GM18909 (cell line): ENCODE results near the gene PURA.
"Not testable (repeated sequence)": the region's sequence is repeated elsewhere in the genome, so short reads cannot be mapped to it uniquely, and the experiment has no call there.

Experiments
- ATAC-seq: cut with Tn5 transposase; IDR thresholded peaks from one replicate; pipeline ENCODE4 v1.9.1; 2021; ENCODE audit warnings: mild to moderate bottlenecking; ENCODE audit not compliant: unreplicated experiment, poor library complexity

The PURA gene

GRCh38 chr5:140154710-140155381 is 40.9 kb downstream of the PURA start:
- ATAC-seq: not testable (repeated sequence)

DNA sequence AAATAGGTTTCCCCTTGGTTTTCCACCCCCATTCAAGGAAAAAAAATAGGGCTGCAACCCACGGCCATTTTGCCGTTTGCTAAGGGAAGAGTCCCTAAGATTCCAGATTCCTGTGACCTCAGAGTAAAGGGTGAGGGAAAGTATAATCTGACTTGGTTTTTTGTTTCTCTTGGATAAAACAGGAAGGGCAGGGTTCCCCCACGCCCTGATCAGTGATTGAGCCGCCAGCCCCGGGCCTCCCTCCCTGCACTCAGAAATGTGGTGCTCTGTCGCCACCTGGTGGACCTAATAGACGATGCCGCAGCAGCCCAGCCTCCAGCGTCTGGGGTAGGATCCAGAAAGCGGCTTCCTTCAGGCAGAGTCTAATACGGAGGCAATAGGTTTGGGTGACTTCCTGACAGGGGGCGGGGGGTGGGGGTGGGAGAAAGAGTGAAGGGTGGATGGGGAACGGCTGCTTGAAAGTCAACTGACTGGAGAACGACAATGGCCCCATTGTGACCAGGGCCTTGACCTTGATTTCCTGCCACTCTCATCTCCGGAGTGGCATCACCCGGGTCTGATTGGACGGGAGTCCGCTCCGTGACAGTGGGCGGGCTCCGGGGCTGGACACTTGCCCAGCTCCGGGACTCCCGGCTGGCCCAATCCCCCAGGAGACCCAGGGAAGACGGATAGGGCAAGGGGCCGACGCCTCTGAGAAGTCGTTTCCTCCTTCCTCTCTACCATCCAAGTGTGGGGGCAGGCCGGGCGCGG is 43.3 kb downstream of the PURA start:
- peak; percentile 96 for ATAC-seq

GRCh38 chr5:140159014-140159927 is 45.4 kb downstream of the PURA start:
- ATAC-seq: no peak

DNA sequence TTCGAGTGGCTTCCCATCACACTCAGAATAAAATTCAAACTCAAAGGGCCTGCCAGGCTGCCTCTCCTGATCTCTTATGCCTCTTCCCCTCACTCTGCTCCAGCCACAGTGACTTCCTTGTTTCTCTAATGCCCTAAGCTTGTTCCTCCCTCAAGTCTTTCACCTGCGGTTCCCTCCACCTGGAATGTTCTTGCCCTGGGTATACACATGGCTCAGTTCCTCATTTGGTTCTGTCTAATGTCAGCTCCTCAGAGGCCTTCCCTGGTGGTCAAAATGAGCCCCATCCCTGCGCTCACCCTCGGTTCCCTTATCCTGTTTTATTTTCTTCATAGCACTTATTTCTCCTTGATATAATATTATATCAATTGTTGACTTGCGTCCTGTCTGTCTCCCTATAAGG is 48.4 kb downstream of the PURA start:
- ATAC-seq: no peak

- no peak for ATAC-seq
These were observed 48.9 kb downstream of the PURA start for GRCh38 chr5:140162781-140163180.

GRCh38 chr5:140165101-140165922 is 51.4 kb downstream of the PURA start:
- ATAC-seq: no peak

DNA sequence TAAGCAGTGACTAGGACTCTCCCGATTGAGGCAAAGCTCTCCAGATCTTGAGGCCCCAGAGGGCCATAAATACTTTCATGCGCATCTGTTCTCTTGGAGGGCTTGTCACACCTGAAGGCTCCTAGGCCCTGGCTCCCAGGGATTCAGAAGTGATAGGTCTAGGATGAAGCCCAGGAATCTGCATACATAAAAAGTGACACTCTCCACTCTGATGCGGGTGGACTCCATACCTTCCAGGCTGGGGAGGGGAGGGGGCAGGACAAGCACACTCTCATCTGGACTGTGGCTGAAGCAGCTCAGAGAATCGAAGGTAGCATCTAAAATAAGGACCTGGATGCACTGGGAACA is 52.0 kb downstream of the PURA start:
- no peak for ATAC-seq

- no peak for ATAC-seq
These were observed 53.0 kb downstream of the PURA start for GRCh38 chr5:140166911-140167310.

- ATAC-seq: no peak
These were observed 54.5 kb downstream of the PURA start for GRCh38 chr5:140168371-140168770.

DNA sequence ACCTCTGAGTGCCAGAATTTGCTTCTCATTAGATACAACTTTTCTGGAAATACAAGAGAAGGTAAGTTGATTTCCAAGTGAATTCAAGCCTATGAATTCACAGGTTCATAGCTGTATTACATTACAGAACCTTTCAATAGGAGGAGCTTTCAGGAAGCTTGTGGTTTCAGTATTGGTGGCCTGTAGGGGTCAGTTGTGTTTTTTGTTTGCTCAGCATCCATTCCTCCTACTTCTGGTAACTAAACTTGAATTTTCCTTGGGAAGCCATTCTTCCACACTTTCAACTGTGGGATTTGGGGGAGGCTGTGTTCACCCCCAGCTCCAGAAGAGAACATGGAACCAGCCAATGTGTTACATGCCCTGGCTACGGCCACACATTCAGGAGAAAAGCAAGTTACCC is 55.5 kb downstream of the PURA start:
- ATAC-seq: no peak

GRCh38 chr5:140172483-140172882 is 58.6 kb downstream of the PURA start:
- ATAC-seq: no peak

GRCh38 chr5:140174014-140174413 is 60.1 kb downstream of the PURA start:
- no peak for ATAC-seq

- ATAC-seq: peak; percentile 93
These were observed 60.8 kb downstream of the PURA start, which contains the start of gene CYSTM1 for GRCh38 chr5:140174465-140175366. CYSTM1 (plus strand) TSS chr5:140175188; CDS start chr5:140194466, 19,278 bp downstream.
